ENCODE data around the gene INAFM2.

The INAFM2 gene

GRCh38 chr15:40305281-40305680, 18.2 kb upstream of the INAFM2 start:
- H3K36me3 Mint-ChIP-seq (ENCODE audit: low read depth), result no peaks in the 10 kb centered on the region
- H3K9me3 Mint-ChIP-seq, result peaks cover 5% of the 10 kb centered on the region
- no peak for TF ChIP-seq CTCF (IDR thresholded peaks at IDR 0.05)
- H3K4me1 Mint-ChIP-seq, result peaks cover 47% of the 10 kb centered on the region
- H3K4me3 Mint-ChIP-seq, result no peak overlapping the region
- H3K27me3 Mint-ChIP-seq (ENCODE audit: low read depth, poor library complexity), result peaks cover 41% of the 10 kb centered on the region
- DNase-seq, result no peak
- no peak overlapping the region for H3K27ac Mint-ChIP-seq

GRCh38 chr15:40306371-40306770, 17.1 kb upstream of the INAFM2 start:
- H3K9me3 Mint-ChIP-seq, result no peaks in the 10 kb centered on the region

GRCh38 chr15:40306908-40307307, 16.6 kb upstream of the INAFM2 start:
- peaks cover 54% of the 10 kb centered on the region for H3K27me3 Mint-ChIP-seq (ENCODE audit: low read depth, poor library complexity)
- H3K9me3 Mint-ChIP-seq, result no peaks in the 10 kb centered on the region
- H3K4me1 Mint-ChIP-seq, result peaks cover 40% of the 10 kb centered on the region
- H3K36me3 Mint-ChIP-seq (ENCODE audit: low read depth), result no peaks in the 10 kb centered on the region
- no peak overlapping the region for H3K27ac Mint-ChIP-seq
- peak overlapping the region; percentile 45 for H3K4me3 Mint-ChIP-seq
- no peak for DNase-seq
- no peak for TF ChIP-seq CTCF (IDR thresholded peaks at IDR 0.05)

More at GRCh38 chr15:40306371-40306770, 17.1 kb upstream of the INAFM2 start:
- Mint-ChIP-seq H3K27me3 (ENCODE audit: low read depth, poor library complexity) (peaks cover 49% of the 10 kb centered on the region), H3K27ac (no peak overlapping the region), H3K36me3 (ENCODE audit: low read depth) (no peaks in the 10 kb centered on the region), H3K4me3 (no peak overlapping the region), H3K4me1 (peaks cover 45% of the 10 kb centered on the region)
- no peak for DNase-seq
- no peak for TF ChIP-seq CTCF (IDR thresholded peaks at IDR 0.05)

- DNase-seq, result peak; percentile 61
- no peak within 1 kb of the TSS for H3K27ac Mint-ChIP-seq
- H3K9me3 Mint-ChIP-seq, result no peaks in the 10 kb centered on the region
- peaks cover 61% of the 10 kb centered on the region for H3K27me3 Mint-ChIP-seq (ENCODE audit: low read depth, poor library complexity)
- no peak for TF ChIP-seq CTCF (IDR thresholded peaks at IDR 0.05)
- peak within 1 kb of the TSS; percentile 45 for H3K4me3 Mint-ChIP-seq
- H3K4me1 Mint-ChIP-seq, result peaks cover 39% of the 10 kb centered on the region
- no peaks in the 10 kb centered on the region for H3K36me3 Mint-ChIP-seq (ENCODE audit: low read depth)
Measured at GRCh38 chr15:40307421-40308211, 15.9 kb upstream of the INAFM2 start, which contains the start of gene PLCB2. Gene PLCB2, minus strand, starts transcription at chr15:40307935. Its CDS starts 263 bp downstream, at chr15:40307672.

- Mint-ChIP-seq H3K36me3 (ENCODE audit: low read depth) (no peaks in the 10 kb centered on the region), H3K4me3 (peak overlapping the region; percentile 68), H3K27ac (no peak overlapping the region), H3K9me3 (no peaks in the 10 kb centered on the region), H3K4me1 (peaks cover 39% of the 10 kb centered on the region), H3K27me3 (ENCODE audit: low read depth, poor library complexity) (peaks cover 66% of the 10 kb centered on the region)
- DNase-seq, result no peak
- no peak for TF ChIP-seq CTCF (IDR thresholded peaks at IDR 0.05)
Measured at GRCh38 chr15:40309344-40309862, 14.1 kb upstream of the INAFM2 start.
